ENCODE measurements around the gene PPIF. TPM values are rescaled to one million over a fixed set of nuclear protein-coding genes. Genes with fewer than 3 reads are reported as not detected.

Gene PPIF
- total RNA-seq, 4 donors from 2014 or later, result 35.7 to 57.8 (median 45.0) TPM

- Histone ChIP-seq H3K27me3 (no peaks in the 10 kb centered on the region), H3K36me3 (peaks cover 0 to 33% (median 0%) of the 10 kb centered on the region in 3 donors), H3K9me3 (no peaks in the 10 kb centered on the region), H3K4me1 (peaks cover 0 to 25% (median 13%) of the 10 kb centered on the region in 4 donors), H3K27ac (no peak overlapping the region), H3K4me3 (no peak overlapping the region)
- TF ChIP-seq, protein P1, sequence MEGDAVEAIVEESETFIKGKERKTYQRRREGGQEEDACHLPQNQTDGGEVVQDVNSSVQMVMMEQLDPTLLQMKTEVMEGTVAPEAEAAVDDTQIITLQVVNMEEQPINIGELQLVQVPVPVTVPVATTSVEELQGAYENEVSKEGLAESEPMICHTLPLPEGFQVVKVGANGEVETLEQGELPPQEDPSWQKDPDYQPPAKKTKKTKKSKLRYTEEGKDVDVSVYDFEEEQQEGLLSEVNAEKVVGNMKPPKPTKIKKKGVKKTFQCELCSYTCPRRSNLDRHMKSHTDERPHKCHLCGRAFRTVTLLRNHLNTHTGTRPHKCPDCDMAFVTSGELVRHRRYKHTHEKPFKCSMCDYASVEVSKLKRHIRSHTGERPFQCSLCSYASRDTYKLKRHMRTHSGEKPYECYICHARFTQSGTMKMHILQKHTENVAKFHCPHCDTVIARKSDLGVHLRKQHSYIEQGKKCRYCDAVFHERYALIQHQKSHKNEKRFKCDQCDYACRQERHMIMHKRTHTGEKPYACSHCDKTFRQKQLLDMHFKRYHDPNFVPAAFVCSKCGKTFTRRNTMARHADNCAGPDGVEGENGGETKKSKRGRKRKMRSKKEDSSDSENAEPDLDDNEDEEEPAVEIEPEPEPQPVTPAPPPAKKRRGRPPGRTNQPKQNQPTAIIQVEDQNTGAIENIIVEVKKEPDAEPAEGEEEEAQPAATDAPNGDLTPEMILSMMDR (IDR thresholded peaks at IDR 0.05), result no peak
- no peak for TF ChIP-seq POLR2A (IDR thresholded peaks at IDR 0.05)
- DNase-seq, result no peak
Observed at GRCh38 chr10:79315602-79315920, 31.7 kb upstream of the PPIF start.

GRCh38 chr10:79316671-79317431, 30.4 kb upstream of the PPIF start:
- Histone ChIP-seq H3K27ac (peak overlapping the region in 2 of 4 donors; percentile 12 to 40), H3K4me3 (no peak overlapping the region), H3K36me3 (peaks cover 0 to 22% (median 0%) of the 10 kb centered on the region in 3 donors), H3K27me3 (no peaks in the 10 kb centered on the region), H3K9me3 (no peaks in the 10 kb centered on the region), H3K4me1 (peaks cover 0 to 25% (median 13%) of the 10 kb centered on the region in 4 donors)
- TF ChIP-seq, protein P1 (IDR thresholded peaks at IDR 0.05), result no peak
- peak in 2 of 3 donors; percentile 34 to 44 for DNase-seq

DNA sequence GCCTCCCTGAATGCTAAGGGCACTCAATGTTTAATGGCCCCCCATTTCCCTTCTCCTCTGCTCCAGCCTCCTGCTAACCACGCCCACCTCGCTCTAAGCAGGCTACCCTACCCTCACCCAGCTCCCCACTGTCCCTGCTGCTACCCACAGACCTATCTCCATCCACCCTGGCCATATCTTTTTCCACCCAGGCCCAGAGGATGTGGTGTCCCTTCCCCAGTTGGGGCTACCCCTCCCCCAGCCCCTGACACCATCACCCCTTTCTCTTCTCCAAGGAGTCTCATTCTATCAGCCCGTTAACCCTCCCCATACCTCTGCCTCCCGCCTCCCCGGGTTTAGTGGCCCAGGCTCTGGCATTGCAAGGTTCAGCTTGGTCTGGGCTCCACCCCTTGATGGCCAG, 28.9 kb upstream of the PPIF start:
- no peaks in the 10 kb centered on the region for H3K9me3 ChIP-seq
- peaks cover 0 to 26% (median 21%) of the 10 kb centered on the region in 4 donors for H3K4me1 ChIP-seq
- DNase-seq, result no peak
- TF ChIP-seq POLR2A (IDR thresholded peaks at IDR 0.05), result no peak
- TF ChIP-seq, protein P1 (IDR thresholded peaks at IDR 0.05), result no peak
- no peak overlapping the region for H3K27ac ChIP-seq
- peaks cover 0 to 7% (median 0%) of the 10 kb centered on the region in 3 donors for H3K36me3 ChIP-seq
- H3K27me3 ChIP-seq, result no peaks in the 10 kb centered on the region
- no peak overlapping the region for H3K4me3 ChIP-seq

DNA sequence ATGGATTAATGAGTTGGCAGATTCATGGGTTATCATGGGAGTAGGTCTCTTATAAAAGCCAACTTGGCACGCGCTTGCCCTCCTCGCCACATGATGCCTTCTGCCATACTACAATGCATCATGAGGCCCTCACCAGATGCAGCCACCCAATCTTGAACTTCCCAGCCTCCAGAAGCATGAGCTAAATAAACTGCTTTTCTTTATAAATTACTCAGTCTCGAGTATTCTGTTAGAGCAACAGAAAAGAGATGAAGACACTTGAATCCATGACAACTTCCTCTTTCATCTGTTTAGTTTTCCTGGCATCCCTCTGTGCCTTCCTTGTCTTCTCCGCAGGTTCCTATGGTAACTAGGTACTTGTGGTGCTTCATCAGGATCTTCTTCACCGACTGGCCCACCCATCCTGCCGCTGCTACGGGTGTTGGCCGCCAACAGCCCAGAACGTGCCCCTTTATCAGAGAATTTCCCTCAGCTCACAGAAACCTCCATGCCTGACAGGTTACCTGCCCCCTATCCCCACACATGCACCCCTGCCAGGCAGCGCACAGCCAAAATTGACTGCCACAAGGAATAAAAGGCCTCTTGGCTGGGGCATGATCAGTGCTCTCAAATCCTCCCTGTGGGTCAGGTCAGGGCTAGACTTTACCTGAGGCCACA, 28.0 kb upstream of the PPIF start:
- Histone ChIP-seq H3K27me3 (no peaks in the 10 kb centered on the region), H3K4me1 (peaks cover 0 to 24% (median 21%) of the 10 kb centered on the region in 4 donors), H3K36me3 (no peaks in the 10 kb centered on the region), H3K9me3 (no peaks in the 10 kb centered on the region), H3K4me3 (no peak overlapping the region), H3K27ac (no peak overlapping the region)
- TF ChIP-seq, protein P1 (IDR thresholded peaks at IDR 0.05), result no peak
- TF ChIP-seq POLR2A (IDR thresholded peaks at IDR 0.05), result no peak
- no peak for DNase-seq

DNA sequence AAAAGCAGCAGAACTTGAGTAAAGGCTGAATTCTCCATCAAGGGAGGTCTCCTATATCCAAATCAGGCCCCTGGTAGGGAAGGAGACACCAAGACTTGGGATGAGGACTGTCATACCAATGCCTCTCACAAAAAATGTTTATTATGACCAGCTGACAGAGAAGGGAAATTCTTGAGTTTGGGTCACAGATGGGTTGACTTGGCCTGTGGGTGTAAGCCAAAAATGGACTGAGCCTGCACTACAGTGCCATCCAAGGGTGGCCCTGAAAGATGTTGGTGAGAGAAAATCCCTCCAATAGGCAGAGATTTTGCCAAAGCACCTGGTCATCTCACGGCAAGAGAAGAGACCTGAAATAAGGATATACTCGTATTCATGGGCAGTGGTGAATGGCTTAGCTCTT, 27.0 kb upstream of the PPIF start:
- Histone ChIP-seq H3K9me3 (no peaks in the 10 kb centered on the region), H3K4me3 (no peak overlapping the region), H3K27me3 (no peaks in the 10 kb centered on the region), H3K4me1 (peaks cover 0 to 24% (median 20%) of the 10 kb centered on the region in 4 donors), H3K36me3 (no peaks in the 10 kb centered on the region), H3K27ac (no peak overlapping the region)
- TF ChIP-seq, protein P1 (IDR thresholded peaks at IDR 0.05), result no peak
- TF ChIP-seq POLR2A (IDR thresholded peaks at IDR 0.05), result no peak
- DNase-seq, result no peak
